Breast epithelium (tissue), 3 donors: Measurements from ENCODE around the gene MTARC2.
"Not testable (repeated sequence)": the region's sequence is repeated elsewhere in the genome, so short reads cannot be mapped to it uniquely, and the experiment has no call there.

ENCODE experiments used
- POLR2A ChIP-seq: fragments of 450-650 bp; IDR thresholded peaks from one replicate; pipeline ENCODE4 v1.6.1; 2016; ENCODE audit warnings: antibody characterized with exemption, mild to moderate bottlenecking, moderate library complexity
- TF ChIP-seq, protein P1 (sequence below), 3 donors: fragments of 450-650 bp; IDR thresholded peaks; one replicate each; pipeline ENCODE4 v1.5.1; 2016 to 2017; ENCODE audit warnings: antibody characterized with exemption in 3 of 3, mild to moderate bottlenecking in 3 of 3, moderate library complexity in 3 of 3

DNA sequence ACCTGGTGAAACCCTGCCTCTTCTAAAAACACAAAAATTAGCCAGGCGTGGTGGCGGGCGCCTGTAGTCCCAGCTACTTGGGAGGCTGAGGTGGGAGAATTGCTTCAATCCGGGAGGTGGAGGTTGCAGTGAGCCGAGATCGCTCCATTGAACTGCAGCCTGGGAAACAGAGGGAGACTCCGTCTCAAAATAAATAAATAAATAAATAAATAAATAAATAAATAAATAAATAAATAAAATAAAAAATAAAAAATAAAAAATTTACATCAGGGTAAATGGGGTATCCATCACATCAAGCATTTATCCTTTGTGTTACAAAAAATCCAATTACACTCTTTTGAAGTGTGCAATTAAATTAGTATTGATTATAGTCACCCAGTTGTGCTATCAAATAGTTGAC, 11.8 kb upstream of the MTARC2 start:
- TF ChIP-seq, protein P1, sequence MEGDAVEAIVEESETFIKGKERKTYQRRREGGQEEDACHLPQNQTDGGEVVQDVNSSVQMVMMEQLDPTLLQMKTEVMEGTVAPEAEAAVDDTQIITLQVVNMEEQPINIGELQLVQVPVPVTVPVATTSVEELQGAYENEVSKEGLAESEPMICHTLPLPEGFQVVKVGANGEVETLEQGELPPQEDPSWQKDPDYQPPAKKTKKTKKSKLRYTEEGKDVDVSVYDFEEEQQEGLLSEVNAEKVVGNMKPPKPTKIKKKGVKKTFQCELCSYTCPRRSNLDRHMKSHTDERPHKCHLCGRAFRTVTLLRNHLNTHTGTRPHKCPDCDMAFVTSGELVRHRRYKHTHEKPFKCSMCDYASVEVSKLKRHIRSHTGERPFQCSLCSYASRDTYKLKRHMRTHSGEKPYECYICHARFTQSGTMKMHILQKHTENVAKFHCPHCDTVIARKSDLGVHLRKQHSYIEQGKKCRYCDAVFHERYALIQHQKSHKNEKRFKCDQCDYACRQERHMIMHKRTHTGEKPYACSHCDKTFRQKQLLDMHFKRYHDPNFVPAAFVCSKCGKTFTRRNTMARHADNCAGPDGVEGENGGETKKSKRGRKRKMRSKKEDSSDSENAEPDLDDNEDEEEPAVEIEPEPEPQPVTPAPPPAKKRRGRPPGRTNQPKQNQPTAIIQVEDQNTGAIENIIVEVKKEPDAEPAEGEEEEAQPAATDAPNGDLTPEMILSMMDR (IDR thresholded peaks at IDR 0.05) = not testable (repeated sequence)
- not testable (repeated sequence) for TF ChIP-seq POLR2A
